KMS-11 (cell line): ENCODE measurements around the gene SS18.
A peak's percentile ranks its signal among the peaks of the same experiment; 100 is the strongest.

Experiments
- H2AFZ ChIP-seq: fragments of 200-600 bp; sonication (generic); 2 replicates; pipeline ENCODE4 v1.6.1; 2016; ENCODE audit warnings: antibody characterized with exemption, mixed run types, low read depth
- H3K27ac ChIP-seq: fragments of 200-600 bp; sonication (generic); 2 replicates; pipeline ENCODE4 v1.6.1; 2016; ENCODE audit warnings: mild to moderate bottlenecking, mixed run types
- H3K27me3 ChIP-seq: fragments of 200-600 bp; sonication (generic); 2 replicates; pipeline ENCODE4 v1.6.1; 2017; ENCODE audit warnings: mild to moderate bottlenecking, low read depth, mixed run types, moderate library complexity; ENCODE audit not compliant: insufficient read depth
- H3K36me3 ChIP-seq: fragments of 200-600 bp; sonication (generic); 2 replicates; pipeline ENCODE4 v1.6.1; 2017; ENCODE audit warnings: mild to moderate bottlenecking, mixed run types; ENCODE audit not compliant: insufficient read depth
- H3K4me1 ChIP-seq: fragments of 200-600 bp; sonication (generic); 2 replicates; pipeline ENCODE4 v1.6.1; 2016; ENCODE audit warnings: mild to moderate bottlenecking, low read depth, mixed run types; ENCODE audit not compliant: poor library complexity, severe bottlenecking
- H3K4me2 ChIP-seq: fragments of 200-600 bp; sonication (generic); 2 replicates; pipeline ENCODE4 v1.7.0; 2016; ENCODE audit warnings: mild to moderate bottlenecking, mixed run types
- H3K4me3 ChIP-seq: fragments of 200-600 bp; sonication (generic); IDR thresholded peaks from 2 replicates; pipeline ENCODE4 v1.6.1; 2017; ENCODE audit warnings: low read depth, low read length, mixed read lengths; ENCODE audit not compliant: insufficient read depth
- H3K79me2 ChIP-seq: fragments of 200-600 bp; sonication (generic); 2 replicates; pipeline ENCODE4 v1.6.1; 2016; ENCODE audit warnings: low read depth, mixed run types; ENCODE audit not compliant: insufficient read depth
- H3K9ac ChIP-seq: fragments of 200-600 bp; sonication (generic); 2 replicates; pipeline ENCODE4 v1.6.1; 2016; ENCODE audit warnings: mild to moderate bottlenecking, mixed run types
- H4K20me1 ChIP-seq: fragments of 200-600 bp; sonication (generic); 2 replicates; pipeline ENCODE4 v1.6.1; 2016; ENCODE audit warnings: mild to moderate bottlenecking, mixed run types; ENCODE audit not compliant: insufficient read depth
- TF ChIP-seq, protein P1 (sequence below): fragments of 200-600 bp; sonication (generic); conservative IDR thresholded peaks from 2 replicates; pipeline ENCODE4 v1.6.1; 2017; ENCODE audit warnings: low read depth, mild to moderate bottlenecking, antibody characterized with exemption, low read length, moderate library complexity, mixed read lengths

SS18 gene

DNA sequence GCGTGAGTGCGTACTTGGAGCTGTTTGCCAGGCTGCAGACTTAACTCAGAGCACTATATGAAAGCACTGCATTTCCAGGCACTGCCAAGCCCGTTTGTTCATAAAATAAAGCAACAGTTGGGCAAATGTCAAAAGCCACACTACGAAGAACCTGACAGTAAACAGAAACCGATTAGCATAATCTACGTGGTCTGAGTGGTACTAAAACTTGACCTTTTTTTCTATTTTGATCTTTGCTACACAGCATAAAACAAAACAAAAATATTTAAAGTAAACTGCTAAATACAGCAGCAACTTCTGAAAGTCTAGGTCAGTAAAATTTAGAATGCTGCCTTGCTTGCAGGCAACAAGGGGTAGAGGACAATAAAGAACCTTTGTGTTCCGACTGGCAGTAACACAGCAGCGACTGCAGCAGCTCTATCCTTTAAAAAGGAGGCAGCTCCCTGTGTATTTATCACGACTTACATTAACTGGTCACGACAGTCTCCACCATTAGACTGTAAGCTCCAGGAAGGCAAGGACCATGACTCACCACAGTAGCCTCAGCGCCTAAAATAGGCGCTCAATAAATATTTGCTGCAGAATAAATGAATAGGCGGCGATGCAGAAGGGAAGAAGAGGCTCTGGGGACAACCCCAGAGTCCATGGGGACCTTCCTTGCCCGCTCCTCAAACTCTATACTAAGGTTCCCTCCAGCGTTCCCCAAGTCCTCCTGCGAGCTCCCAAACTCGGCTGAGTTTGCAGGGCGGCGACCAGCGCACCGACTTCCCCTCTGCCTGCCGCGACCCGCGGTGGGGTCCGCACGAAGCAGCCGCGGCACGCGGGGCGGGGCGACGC lies 902 bp downstream of the SS18 start:
- Histone ChIP-seq H2AFZ (peak overlapping the region; percentile 81), H4K20me1 (0 out of 2 replicates have a peak, but pooled peaks cover 5% of the 10 kb centered on the region), H3K4me1 (peaks cover 31% of the 10 kb centered on the region), H3K27ac (peak overlapping the region; percentile 88), H3K79me2 (peaks cover 52% of the 10 kb centered on the region), H3K36me3 (no peaks in the 10 kb centered on the region; the same call in 1 of the 2 replicates), H3K4me3 (no peak overlapping the region), H3K9ac (peak overlapping the region; percentile 81), H3K4me2 (peak overlapping the region; percentile 83), H3K27me3 (no peaks in the 10 kb centered on the region)
- TF ChIP-seq, protein P1, sequence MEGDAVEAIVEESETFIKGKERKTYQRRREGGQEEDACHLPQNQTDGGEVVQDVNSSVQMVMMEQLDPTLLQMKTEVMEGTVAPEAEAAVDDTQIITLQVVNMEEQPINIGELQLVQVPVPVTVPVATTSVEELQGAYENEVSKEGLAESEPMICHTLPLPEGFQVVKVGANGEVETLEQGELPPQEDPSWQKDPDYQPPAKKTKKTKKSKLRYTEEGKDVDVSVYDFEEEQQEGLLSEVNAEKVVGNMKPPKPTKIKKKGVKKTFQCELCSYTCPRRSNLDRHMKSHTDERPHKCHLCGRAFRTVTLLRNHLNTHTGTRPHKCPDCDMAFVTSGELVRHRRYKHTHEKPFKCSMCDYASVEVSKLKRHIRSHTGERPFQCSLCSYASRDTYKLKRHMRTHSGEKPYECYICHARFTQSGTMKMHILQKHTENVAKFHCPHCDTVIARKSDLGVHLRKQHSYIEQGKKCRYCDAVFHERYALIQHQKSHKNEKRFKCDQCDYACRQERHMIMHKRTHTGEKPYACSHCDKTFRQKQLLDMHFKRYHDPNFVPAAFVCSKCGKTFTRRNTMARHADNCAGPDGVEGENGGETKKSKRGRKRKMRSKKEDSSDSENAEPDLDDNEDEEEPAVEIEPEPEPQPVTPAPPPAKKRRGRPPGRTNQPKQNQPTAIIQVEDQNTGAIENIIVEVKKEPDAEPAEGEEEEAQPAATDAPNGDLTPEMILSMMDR = no peak

DNA sequence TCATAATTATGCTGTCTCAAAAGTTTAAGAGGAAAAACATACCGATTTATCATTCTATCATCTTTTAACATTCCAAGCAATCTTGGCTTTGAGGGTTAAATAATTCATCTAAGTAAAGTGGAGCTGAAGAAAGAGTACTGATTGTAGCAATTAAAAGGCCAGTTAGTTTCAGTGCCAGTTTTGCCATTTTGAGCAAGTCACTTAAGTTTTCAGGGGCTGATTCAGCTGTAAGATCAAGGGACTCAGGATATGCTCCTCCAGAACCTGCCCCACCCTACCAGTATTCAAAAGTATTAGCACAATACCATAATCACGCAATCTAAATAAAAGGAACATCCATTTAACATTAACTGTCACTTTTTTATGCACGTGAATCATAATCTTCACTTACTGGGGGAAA lies 1.9 kb downstream of the SS18 start:
- peak overlapping the region; percentile 83 for H3K4me2 ChIP-seq
- peaks cover 57% of the 10 kb centered on the region for H3K79me2 ChIP-seq
- peaks cover 3% of the 10 kb centered on the region for H3K36me3 ChIP-seq
- no peak overlapping the region for H3K4me3 ChIP-seq
- no peaks in the 10 kb centered on the region for H3K27me3 ChIP-seq
- H3K27ac ChIP-seq = peak overlapping the region; percentile 88; the same call in 1 of the 2 replicates
- peak overlapping the region; percentile 81; the same call in 1 of the 2 replicates for H3K9ac ChIP-seq
- peaks cover 31% of the 10 kb centered on the region for H3K4me1 ChIP-seq
- TF ChIP-seq, protein P1 = no peak
- no peak overlapping the region for H2AFZ ChIP-seq
- 0 out of 2 replicates have a peak, but pooled peaks cover 5% of the 10 kb centered on the region for H4K20me1 ChIP-seq

DNA sequence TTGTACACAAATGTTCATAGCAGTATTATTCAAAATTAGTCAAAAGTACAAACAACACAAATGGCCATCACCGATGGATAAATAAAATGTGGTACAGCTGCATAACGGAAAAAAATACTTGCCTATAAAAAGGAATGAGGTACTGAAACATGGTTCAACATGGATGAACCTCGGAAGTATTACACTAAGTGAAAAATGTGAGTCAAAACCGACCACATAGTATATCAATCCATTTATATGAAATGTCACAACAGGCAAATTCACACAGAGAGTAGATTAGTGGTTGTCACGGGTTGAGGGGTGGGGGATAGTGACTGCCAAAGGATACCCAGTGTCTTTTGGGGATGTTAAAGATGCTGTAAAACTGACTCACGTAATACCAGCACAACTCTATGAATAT lies 3.5 kb downstream of the SS18 start:
- H3K27ac ChIP-seq = no peak overlapping the region
- H3K27me3 ChIP-seq = no peaks in the 10 kb centered on the region
- H3K9ac ChIP-seq = no peak overlapping the region
- H3K4me1 ChIP-seq = peaks cover 30% of the 10 kb centered on the region
- H3K36me3 ChIP-seq = peaks cover 3% of the 10 kb centered on the region
- peaks cover 57% of the 10 kb centered on the region for H3K79me2 ChIP-seq
- H3K4me3 ChIP-seq = no peak overlapping the region
- H3K4me2 ChIP-seq = peak overlapping the region; percentile 83; the same call in 1 of the 2 replicates
- TF ChIP-seq, protein P1 = no peak
- 0 out of 2 replicates have a peak, but pooled peaks cover 5% of the 10 kb centered on the region for H4K20me1 ChIP-seq
- no peak overlapping the region for H2AFZ ChIP-seq

DNA sequence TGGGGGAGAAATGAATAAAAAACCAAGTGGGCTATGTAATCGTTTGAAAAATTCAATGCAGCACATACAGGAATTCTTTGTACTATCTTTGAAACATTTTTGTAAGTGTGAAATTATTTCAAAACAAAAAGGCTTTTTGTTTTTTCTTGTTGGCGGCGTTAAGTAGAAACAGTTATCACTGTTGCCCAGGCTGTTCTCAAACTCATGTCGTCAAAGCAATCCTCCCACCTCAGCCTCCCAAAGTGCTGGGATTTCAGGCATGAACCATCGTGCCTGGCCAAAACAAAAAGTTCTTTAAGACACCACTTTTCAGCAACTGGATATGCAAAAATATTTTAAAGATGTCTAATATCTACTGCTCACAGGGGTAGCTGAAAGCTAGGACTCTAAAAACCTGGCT lies 5.4 kb downstream of the SS18 start:
- TF ChIP-seq, protein P1 = no peak
- Histone ChIP-seq H3K27ac (no peak overlapping the region), H3K9ac (no peak overlapping the region), H3K4me3 (no peak overlapping the region), H4K20me1 (0 out of 2 replicates have a peak, but pooled peaks cover 5% of the 10 kb centered on the region), H3K4me1 (peaks cover 30% of the 10 kb centered on the region), H2AFZ (no peak overlapping the region), H3K79me2 (peaks cover 61% of the 10 kb centered on the region), H3K27me3 (no peaks in the 10 kb centered on the region), H3K4me2 (no peak overlapping the region), H3K36me3 (peaks cover 3% of the 10 kb centered on the region)
